Activated CD4-positive, alpha-beta T cell treated with anti-CD3 and anti-CD28 coated beads for 24 hours (primary cell): ENCODE data around the gene LRRC4B.
A peak's percentile ranks its signal among the peaks of the same experiment; 100 is the strongest.
"Not testable (repeated sequence)": the region's sequence is repeated elsewhere in the genome, so short reads cannot be mapped to it uniquely, and the experiment has no call there.

Source experiments
- DNase-seq, 2 donors: peaks; one replicate each; pipeline ENCODE4 v3.0.0-alpha.2; 2020; ENCODE audit warnings: low read depth in 2 of 2

The LRRC4B gene

GRCh38 chr19:50485284-50485955 lies 82.8 kb downstream of the LRRC4B start:
- DNase-seq, result no peak

- no peak for DNase-seq
Observed at GRCh38 chr19:50482916-50483315, 85.3 kb downstream of the LRRC4B start.

- no peak for DNase-seq
Observed at GRCh38 chr19:50482271-50482855, 85.9 kb downstream of the LRRC4B start.

GRCh38 chr19:50481351-50482149 lies 86.7 kb downstream of the LRRC4B start:
- DNase-seq, result no peak

GRCh38 chr19:50480281-50481111 lies 87.7 kb downstream of the LRRC4B start:
- no peak for DNase-seq

- DNase-seq, result no peak
Observed at GRCh38 chr19:50479761-50480251, 88.4 kb downstream of the LRRC4B start.

GRCh38 chr19:50478901-50479715 lies 89.1 kb downstream of the LRRC4B start:
- no peak for DNase-seq

- DNase-seq, result no peak
Observed at GRCh38 chr19:50477751-50478515, 90.3 kb downstream of the LRRC4B start.

GRCh38 chr19:50476907-50477238 lies 91.4 kb downstream of the LRRC4B start:
- no peak for DNase-seq

- DNase-seq, result peak; percentile 82 to 91
Observed at GRCh38 chr19:50476224-50476906, 91.9 kb downstream of the LRRC4B start, which contains the start of the genes EMC10 and GARIN5A. EMC10 (plus strand) TSS chr19:50476507; CDS start chr19:50476545, 38 bp downstream. GARIN5A (minus strand) TSS chr19:50476848; CDS start chr19:50476388, 460 bp downstream.

- DNase-seq, result no peak
Observed at GRCh38 chr19:50475736-50476223, 92.5 kb downstream of the LRRC4B start.

GRCh38 chr19:50475101-50475568 lies 93.1 kb downstream of the LRRC4B start:
- no peak for DNase-seq

GRCh38 chr19:50473336-50473735 lies 94.9 kb downstream of the LRRC4B start:
- DNase-seq, result not testable (repeated sequence)

GRCh38 chr19:50468818-50469217 lies 99.4 kb downstream of the LRRC4B start:
- no peak for DNase-seq

GRCh38 chr19:50467566-50467965 lies 100.7 kb downstream of the LRRC4B start:
- no peak for DNase-seq
